ENCODE measurements around the gene ADM.

Gene ADM

GRCh38 chr11:10310301-10310841, 5.5 kb downstream of the ADM start:
- DNase-seq, result no peak

DNA sequence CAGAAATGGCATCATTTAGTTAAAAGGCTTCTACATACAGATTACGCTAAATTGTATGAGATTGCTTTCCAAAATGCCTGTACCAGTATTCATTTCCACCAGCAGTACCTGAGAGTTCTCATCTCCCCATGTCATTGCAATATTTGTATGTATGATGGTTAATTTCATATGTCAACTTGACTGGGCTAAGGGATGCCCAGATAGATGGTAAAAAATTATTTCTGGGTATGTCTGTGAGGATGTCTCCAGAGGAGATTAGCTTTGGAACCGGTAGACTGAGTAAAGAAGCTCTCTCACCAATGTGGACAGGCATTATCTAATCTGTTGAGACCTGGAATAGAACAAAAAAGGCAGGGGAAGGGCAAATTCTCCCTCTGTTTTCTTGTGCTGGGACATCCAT, 6.9 kb downstream of the ADM start:
- DNase-seq, result no peak

DNA sequence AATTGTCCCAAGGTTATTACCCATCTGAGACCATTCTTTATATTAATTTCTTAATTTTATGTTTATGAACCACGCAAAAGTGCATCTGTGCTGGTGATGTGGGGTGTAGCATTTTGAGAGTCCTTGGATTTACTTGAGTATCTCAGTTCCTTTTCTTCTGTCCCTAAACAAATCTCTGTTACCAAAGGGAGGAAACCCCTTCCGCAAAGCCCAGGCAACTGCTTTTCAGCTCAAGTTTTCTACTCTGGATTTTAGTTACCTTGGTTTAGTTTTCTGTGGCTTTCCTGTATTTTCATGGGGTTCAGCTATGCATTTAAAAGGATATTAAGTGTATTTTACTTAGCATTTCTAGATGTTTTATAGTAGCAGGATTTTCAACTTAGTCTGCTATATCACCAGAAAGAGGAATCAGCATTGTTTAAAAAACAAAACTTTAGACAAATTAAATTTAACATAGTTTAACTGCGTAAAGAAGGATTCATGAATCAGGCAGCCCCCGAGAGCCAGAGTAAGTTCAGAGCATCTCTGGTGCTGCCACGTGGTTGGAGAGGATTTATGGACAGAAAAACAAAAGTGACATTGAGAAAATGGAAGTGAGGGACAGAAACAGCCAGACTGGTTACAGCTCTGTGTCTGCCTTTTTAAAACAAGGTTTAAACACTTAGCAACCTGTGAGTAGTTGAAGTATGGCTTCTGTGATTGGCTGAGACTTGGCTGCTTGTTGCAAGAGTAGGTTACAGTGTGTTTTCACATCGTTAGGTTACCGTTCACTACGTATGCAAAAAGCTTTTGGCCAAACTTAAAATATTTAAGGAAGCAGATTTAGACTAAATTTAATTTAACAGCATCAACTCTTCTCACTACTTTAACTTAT, 9.6 kb downstream of the ADM start:
- no peak for DNase-seq

GRCh38 chr11:10315083-10315482, 10.2 kb downstream of the ADM start:
- no peak for DNase-seq

- DNase-seq, result no peak
Measured at GRCh38 chr11:10317151-10317755, 12.4 kb downstream of the ADM start.

DNA sequence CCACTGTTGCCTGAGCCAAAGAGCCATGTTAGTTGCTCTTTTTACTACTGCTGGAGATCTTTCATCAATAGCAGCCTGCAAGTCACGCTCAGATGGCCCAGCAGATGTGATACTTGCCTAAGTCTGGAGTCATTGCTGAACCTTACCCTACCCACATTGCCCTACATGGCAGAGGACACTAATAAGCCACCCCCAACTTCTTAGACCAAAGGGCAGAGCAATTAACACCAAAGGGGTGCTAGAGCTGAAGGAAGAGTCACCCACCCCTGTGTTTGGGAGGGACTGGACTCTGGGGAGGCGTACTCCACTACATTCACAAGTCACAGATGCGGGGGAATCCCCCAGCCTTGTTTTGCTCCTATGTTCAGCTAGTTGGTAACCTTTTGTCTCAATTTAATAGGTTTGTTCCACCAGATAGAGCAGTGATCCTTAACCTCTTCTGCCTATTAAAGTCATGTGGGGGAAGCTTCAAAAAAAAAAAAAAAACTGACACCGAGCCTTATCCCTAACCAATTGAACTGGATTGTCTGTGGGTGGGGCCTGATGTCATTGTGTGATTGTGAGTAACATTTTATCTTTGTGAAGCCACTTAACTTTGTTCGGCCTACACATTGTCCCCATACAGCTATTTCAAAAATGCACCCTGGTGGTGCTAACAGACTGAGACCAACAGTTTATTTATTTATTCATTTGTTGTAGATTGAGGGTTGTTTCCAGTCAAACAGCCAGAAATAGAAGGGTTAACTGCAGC, 13.1 kb downstream of the ADM start:
- no peak for DNase-seq

DNA sequence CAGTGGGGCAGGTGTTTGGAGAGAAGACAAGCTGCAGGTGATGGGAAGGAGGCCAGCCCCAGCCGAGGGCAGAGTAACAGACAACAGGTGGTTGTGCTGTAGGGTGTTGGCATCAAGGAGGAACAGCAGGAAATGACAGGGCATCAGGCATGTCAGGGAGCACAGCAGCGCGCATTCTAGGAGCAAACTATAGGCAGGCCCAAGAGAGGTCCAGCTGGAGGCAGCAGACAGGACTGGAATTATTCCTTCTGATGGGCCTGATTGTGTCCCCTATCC, 13.6 kb downstream of the ADM start:
- peak; percentile 69 for DNase-seq

DNA sequence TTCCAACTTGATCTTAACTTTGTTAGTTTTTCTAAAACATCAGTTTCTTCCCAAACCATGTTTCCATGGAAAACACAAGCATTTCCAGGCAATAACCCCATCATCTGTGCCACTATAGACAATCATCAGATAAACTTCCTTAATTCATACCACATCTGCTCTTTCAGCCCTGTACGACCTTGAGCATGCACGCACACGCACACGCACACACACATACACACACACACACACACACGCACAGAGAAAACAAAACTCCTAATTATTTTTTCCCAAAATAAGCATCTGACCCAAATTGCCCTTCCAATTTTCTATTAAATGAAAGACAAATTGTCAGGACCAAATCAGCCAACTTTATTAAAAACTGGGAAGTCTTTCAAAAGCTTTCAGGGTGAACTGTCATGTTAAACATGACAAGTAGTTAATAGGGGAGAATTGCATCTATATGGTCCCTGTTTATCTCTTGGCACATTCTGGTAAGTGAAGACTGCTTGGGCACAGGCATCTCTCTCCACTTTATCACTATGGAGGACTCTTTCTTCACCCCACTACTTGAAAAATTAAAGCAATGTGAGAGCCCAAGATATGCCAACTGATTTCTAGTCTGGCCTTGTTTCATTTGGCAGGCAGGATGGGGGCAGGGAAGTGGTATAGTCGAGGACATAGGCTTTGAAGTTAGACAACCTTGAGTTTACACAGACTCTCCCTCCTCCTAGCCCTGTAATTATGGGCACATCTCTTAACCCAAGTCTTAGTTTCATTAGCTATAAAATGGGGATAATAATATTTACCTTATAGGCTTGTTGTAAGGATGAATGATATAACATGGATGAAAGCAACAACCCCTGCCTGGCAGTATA, 15.1 kb downstream of the ADM start:
- no peak for DNase-seq

GRCh38 chr11:10320736-10321465, 16.0 kb downstream of the ADM start:
- no peak for DNase-seq

DNA sequence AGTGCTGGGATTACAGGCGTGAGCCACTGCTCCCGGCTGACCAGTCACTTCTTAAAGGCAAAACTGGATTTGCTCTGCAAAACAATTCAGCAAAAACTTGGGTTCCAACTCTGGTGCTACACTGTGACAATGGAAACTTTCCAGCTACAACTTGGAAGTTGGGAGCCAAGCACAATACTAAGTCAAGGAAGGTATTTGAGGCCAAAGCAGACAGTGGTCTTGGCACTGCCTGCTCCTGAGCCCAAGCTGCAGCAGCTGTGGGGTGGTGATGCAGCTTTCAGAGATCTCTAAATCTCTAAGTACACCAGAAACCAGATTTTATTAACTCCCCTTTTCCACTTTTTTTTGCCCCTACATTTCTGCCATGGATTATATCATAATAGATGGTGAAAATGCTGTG, 17.5 kb downstream of the ADM start:
- no peak for DNase-seq

DNA sequence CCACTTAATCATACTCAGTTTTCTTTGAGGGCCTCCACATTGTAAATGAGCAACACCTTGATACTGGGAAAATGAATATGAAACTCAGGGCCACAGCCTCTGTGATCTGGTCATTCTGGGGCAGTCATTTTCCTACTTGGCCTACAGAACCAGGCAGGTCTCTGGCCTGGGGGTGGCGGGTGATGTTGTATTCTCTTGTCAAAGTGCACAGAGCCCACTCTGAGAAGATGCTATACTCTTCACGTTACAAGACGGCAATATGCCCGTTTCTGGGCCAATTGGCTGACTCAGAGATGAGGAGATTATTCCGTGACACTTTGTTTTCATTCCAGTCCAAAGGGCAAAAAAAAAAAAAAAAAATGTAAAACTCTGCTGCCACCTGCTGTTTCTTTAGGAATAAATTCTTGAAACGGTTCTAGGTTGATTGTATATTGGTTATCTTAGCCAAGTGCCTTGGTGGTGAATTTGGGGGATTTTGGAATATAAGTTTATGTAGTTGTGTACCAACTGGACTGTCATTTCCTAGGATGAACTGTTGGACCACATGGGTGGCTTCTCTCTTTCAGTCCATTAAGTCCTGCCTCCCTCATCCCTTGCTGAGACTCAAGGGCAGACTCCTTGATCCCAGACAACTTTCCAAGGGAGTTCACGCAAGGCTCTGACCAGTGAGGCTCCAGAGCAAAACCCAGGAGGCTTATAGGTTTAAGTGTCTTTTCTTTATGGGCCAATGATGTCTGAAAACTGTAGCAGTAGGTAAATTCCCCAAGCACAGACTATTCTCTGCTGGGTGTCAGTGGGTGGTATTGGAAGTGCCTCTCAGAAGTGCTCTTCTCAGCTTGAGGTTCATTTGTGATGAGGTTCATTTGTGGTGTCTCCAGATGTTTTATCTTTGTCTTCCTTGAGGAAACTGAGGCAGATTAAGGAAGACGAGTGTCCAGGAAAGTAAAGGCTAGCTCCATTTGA, 18.2 kb downstream of the ADM start:
- DNase-seq, result peak; percentile 41

DNA sequence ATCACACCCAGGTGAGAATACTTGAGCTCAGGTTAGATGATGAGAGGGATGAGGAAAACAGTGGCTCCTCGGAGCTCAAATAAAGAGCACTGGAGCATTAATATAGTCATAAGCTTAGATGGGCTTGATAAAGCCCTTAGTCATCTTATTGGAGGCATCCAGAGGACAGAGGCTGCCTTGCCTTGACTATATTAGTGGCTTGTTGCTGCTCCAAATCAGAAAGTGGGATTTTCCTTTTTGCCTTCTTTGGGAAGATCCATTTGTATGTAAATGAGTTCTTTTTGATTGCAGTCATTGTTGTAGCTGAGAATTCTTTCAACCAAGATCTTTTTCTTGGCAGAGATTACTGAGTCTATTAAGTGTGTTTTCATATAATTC, 18.9 kb downstream of the ADM start:
- no peak for DNase-seq

GRCh38 chr11:10324474-10324873, 19.6 kb downstream of the ADM start:
- DNase-seq, result no peak

DNA sequence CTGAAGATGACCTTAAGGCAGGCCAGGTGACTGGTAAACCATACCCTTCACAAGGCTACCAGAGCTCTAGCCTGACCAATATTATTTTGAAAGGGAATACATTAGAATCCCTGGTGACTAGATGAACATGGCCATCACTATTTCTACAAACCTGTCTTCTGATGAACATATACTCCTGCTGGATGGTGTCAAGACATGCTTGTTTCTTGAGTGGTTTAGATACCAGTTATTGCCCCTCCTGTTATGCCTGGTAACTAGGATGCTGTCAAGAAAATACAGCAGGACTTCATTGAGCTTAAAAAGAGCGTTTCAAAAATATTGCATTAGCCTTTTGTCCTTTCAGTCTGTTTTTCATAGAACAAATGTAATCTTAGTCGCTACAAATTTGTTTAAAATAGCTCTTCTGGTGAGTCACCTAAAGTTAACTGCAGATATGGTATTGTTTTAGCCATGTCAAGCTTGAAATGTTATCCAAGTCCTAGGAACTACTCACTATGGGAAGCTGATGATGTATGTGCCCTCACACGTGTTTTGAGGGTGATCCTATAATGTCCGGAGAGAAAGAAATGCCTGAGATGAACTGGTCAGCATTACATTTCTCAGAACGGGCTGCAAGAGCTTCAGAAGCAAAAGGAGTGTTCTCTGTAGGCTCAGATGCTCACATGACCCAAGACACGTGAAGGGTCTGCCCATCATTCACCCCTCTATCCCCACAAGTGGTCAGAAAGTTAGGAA, 20.6 kb downstream of the ADM start:
- no peak for DNase-seq

DNA sequence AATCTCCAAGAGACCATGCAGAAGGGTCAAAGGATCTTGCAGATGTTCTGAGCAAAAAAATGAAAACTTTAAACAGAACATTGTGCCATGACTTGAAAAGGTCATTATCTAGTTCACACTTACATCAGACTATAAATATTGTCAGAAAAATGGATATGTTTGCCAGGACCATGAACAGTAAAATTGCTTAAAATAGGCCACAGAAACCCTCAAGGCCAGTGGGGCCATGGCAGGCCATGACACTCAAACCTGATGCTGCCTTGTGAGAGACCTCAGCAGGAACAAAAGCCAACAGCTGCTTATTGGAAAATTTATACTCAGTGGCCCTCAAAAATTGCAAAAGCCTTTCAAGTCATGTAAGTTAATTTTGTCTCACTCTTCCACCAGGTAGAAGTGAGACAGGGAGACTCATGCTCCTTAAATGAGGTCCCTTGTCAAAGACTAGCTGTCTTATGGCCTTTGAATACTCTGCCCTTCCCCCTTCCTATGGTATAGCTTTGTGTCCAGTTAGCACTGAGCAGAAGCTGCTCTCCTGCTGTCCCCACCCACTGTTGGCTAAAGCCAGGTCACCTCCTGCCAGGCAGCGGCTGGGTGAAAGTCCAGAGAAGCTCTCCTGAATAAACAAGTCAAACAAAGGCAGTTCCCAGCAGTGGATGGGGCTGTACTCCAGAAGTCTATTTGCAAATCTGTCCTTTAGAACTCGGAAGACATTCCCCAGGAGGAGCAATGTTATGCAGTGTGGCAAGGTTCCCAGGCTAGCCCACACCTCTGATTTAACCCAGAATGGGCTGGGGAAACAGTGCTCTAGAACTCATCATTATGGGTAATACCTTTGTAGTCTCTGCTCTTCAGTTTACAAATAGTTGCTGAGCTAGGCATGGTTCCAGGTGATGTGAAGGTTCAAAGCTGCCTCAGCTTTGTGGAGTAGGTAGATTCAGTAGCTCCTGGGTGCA, 21.4 kb downstream of the ADM start:
- DNase-seq, result no peak

GRCh38 chr11:10327254-10327653, 22.4 kb downstream of the ADM start:
- no peak for DNase-seq

- no peak for DNase-seq
Measured at GRCh38 chr11:10328314-10329098, 23.6 kb downstream of the ADM start.

- no peak for DNase-seq
Measured at GRCh38 chr11:10329356-10329755, 24.5 kb downstream of the ADM start.
